Measurements from ENCODE around the gene KRT38.

The KRT38 gene

GRCh38 chr17:41440531-41441033 is at the start of gene KRT38:
TSS of gene KRT38 (minus strand) at chr17:41440983. CDS start at chr17:41440921, 62 bp downstream.
- DNase-seq: no peak

GRCh38 chr17:41489531-41489930 is 48.7 kb upstream of the KRT38 start, which contains the start of gene KRT36:
TSS of gene KRT36 (minus strand) at chr17:41489910. CDS start at chr17:41489864, 46 bp downstream.
- no peak for DNase-seq

- no peak for DNase-seq
Measured at GRCh38 chr17:41486809-41487530, 46.2 kb upstream of the KRT38 start.

- no peak for DNase-seq
Measured at GRCh38 chr17:41486316-41486715, 45.5 kb upstream of the KRT38 start.

- no peak for DNase-seq
Measured at GRCh38 chr17:41484920-41485904, 44.4 kb upstream of the KRT38 start.

GRCh38 chr17:41483991-41484826 is 43.4 kb upstream of the KRT38 start:
- no peak for DNase-seq

- no peak for DNase-seq
Measured at GRCh38 chr17:41483531-41483930, 42.7 kb upstream of the KRT38 start.

- DNase-seq: no peak
Measured at GRCh38 chr17:41481036-41481435, 40.3 kb upstream of the KRT38 start, which contains the start of gene KRT35. TSS of gene KRT35 (minus strand) at chr17:41481151. CDS start at chr17:41481097, 54 bp downstream.

GRCh38 chr17:41480581-41480980 is 39.8 kb upstream of the KRT38 start:
- no peak for DNase-seq

- DNase-seq: no peak
Measured at GRCh38 chr17:41480136-41480535, 39.4 kb upstream of the KRT38 start.

GRCh38 chr17:41478237-41478636 is 37.5 kb upstream of the KRT38 start:
- no peak for DNase-seq

GRCh38 chr17:41476866-41477815 is 36.4 kb upstream of the KRT38 start:
- DNase-seq: no peak

GRCh38 chr17:41475421-41475820 is 34.6 kb upstream of the KRT38 start:
- DNase-seq: no peak

GRCh38 chr17:41474863-41475262 is 34.1 kb upstream of the KRT38 start:
- no peak for DNase-seq

- DNase-seq: no peak
Measured at GRCh38 chr17:41468346-41468745, 27.6 kb upstream of the KRT38 start.

GRCh38 chr17:41467561-41467960 is 26.8 kb upstream of the KRT38 start:
- DNase-seq: no peak

GRCh38 chr17:41466988-41467387 is 26.2 kb upstream of the KRT38 start, which contains the start of gene KRT32:
TSS of gene KRT32 (minus strand) at chr17:41467386. CDS start at chr17:41467325, 61 bp downstream.
- no peak for DNase-seq

- DNase-seq: no peak
Measured at GRCh38 chr17:41464682-41465081, 23.9 kb upstream of the KRT38 start.

GRCh38 chr17:41464173-41464572 is 23.4 kb upstream of the KRT38 start:
- DNase-seq: no peak

GRCh38 chr17:41463746-41464145 is 23.0 kb upstream of the KRT38 start:
- no peak for DNase-seq

- DNase-seq: no peak
Measured at GRCh38 chr17:41462705-41463104, 21.9 kb upstream of the KRT38 start.

Measured in NCI-H2107 (cell line).